ENCODE data around the gene CELSR3.

The CELSR3 gene

GRCh38 chr3:48686538-48687219 is 24.0 kb upstream of the CELSR3 start:
- no peak for TF ChIP-seq CTCF (conservative IDR thresholded peaks at IDR 0.05)
- peak overlapping the region; percentile 91 for H3K27ac ChIP-seq

- peak within 1 kb of the TSS; percentile 91 for H3K27ac ChIP-seq
- peak; percentile 97 for TF ChIP-seq CTCF (conservative IDR thresholded peaks at IDR 0.05)
Observed at GRCh38 chr3:48685603-48686511, 23.2 kb upstream of the CELSR3 start, which contains the start of gene NCKIPSD. NCKIPSD (minus strand) TSS chr3:48685915; CDS start chr3:48685807, 108 bp downstream.

GRCh38 chr3:48685293-48685602 is 22.6 kb upstream of the CELSR3 start:
- peak overlapping the region; percentile 91 for H3K27ac ChIP-seq
- TF ChIP-seq CTCF (conservative IDR thresholded peaks at IDR 0.05), result no peak

- peak overlapping the region; percentile 91 for H3K27ac ChIP-seq
- TF ChIP-seq CTCF (conservative IDR thresholded peaks at IDR 0.05), result no peak
Observed at GRCh38 chr3:48684480-48685143, 21.9 kb upstream of the CELSR3 start.

GRCh38 chr3:48684054-48684349 is 21.3 kb upstream of the CELSR3 start:
- peak overlapping the region; percentile 91 for H3K27ac ChIP-seq
- no peak for TF ChIP-seq CTCF (conservative IDR thresholded peaks at IDR 0.05)

GRCh38 chr3:48682786-48683185 is 20.1 kb upstream of the CELSR3 start:
- TF ChIP-seq CTCF (conservative IDR thresholded peaks at IDR 0.05), result no peak
- H3K27ac ChIP-seq, result peak overlapping the region; percentile 91; the same call in 1 of the 2 replicates

GRCh38 chr3:48681974-48682610 is 19.4 kb upstream of the CELSR3 start:
- no peak for TF ChIP-seq CTCF (conservative IDR thresholded peaks at IDR 0.05)
- peak overlapping the region; percentile 91; the same call in 1 of the 2 replicates for H3K27ac ChIP-seq
